Stimulated activated CD4-positive, alpha-beta T cell treated with anti-CD3 and anti-CD28 coated beads, TNF-alpha, amount 100 ng/mL, for 24 hours (primary cell): ENCODE results near the gene RASGRP4.

Source experiments
- DNase-seq, 3 experiments: peaks; one replicate each; pipeline ENCODE4 v3.0.0-alpha.2; 2020; ENCODE audit warnings: low read depth in 3 of 3

Gene RASGRP4

DNA sequence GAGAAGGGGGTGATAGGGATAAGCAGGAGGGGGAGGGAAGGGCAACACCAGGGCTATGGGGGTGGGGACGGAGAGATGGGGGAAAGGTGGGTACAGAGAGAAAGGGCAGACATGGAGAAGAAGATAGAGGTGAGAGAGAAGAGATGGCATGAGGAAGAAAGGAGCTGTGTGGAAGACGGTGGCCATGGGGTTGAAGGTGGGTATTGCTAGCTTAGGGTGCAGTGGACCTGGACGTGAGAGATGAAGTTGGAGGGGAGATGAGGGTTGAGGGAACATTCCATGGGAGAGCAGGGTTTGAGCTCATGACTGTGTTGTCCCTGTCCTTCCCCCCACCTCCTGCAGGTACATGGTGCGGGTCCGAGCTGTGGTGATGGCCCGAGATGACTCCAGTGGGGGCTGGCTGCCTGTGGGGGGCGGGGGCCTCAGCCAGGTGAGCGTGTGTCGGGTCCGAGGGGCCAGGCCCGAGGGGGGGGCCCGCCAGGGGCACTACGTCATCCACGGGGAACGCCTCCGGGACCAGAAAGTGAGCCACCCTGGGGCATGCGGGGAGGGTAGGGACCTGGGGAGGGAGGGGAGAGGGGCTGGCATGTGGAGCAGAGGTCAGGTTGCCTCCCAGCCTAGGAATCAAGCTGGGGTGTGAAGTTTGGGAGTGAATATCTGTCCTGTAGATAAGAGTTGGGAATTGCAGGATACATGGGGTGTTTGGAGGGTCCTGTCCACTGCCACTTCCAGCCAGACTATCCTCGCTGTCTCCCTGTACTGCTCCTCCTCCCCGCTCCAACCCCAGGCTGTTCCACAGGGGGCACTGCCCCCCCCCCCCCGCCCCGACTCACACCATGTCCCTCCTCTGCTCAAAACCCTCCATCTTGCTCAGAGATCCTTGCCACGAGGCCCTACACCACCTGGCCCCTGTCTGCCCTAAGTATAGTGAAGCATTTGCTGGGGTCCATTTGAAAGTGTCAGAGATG is 35.8 kb downstream of the RASGRP4 start:
- no peak for DNase-seq

DNA sequence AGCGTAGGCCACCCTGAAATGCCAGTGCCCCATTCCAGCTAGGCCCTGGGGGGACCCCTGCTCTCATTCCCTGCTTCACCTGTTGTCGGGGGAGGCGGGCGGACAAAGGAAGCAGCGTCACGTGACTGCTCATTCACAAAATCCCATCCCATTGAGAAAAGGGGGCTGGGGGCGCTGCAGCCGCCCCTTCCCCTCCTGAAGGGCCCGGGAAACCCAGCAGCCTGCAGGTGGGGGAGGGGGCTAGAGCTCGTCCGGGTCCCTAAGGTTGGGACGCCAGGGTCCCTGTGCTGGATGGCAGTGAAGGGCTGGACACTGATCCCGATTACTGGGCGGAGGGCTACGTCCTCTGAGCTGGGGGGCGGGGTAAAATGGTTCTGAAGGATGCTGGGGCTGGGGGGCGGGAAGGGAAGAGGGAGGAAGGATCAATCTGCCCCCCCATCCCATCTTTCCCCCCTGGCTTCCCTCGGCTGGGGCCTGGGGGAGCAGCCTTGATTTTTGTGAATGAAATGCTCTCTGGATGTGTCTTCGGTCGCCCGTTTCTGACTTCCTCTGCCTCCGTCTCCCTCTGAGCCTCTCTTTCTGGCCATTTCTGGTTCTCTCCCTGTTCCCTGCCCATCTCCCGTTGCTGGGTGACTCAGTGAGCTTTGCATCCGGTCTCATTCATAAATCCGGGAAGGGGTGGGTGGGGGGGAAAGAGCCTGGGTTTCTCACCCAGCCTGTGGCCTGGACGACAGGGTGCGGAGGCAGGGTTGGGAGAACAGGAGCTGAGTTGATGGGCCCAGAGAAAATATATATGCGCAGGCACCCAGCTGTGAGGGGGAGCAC is 36.7 kb downstream of the RASGRP4 start:
- no peak for DNase-seq

DNA sequence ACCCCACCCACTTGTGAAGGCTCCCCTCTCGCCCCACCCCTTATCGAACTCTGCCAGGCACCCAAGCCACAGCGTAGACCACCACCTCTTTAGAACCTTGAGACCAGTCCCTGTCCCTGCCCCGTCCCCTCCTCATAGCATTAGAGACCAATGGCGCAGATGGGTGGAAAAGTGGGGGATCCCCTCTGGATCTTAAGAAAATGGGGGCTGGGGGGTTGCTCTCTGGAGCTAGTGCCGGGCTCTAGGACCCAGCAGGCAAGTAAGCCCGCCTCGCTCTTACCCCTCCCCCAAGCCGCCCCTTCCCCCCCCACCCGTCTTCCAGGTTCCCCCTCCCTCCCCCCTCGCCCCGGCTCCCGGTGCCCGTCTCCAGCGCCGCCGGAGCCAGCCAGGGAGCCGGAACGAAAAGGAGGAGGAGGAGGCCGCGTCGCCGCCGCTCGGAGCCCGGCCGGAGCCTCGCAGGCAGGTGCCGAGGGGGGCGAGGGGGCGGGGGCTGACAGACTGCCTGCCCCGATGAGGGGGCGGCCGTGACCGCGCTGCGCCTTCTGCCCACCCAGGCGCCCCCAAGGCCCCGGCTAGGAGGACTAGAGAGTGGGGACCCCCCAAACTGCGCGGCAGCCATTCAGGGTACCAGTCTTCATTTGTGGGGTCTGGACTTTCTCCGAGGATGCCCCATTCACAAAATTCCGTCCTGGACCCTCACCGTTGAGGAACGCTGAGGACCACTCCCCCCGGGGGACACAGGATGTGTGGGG is 37.5 kb downstream of the RASGRP4 start, which contains the start of gene SPRED3:
Gene SPRED3, plus strand, starts transcription at position 349 of the 752 bp plus-strand sequence. CDS start 1,606 bp downstream, outside the sequence.
- no peak for DNase-seq

DNA sequence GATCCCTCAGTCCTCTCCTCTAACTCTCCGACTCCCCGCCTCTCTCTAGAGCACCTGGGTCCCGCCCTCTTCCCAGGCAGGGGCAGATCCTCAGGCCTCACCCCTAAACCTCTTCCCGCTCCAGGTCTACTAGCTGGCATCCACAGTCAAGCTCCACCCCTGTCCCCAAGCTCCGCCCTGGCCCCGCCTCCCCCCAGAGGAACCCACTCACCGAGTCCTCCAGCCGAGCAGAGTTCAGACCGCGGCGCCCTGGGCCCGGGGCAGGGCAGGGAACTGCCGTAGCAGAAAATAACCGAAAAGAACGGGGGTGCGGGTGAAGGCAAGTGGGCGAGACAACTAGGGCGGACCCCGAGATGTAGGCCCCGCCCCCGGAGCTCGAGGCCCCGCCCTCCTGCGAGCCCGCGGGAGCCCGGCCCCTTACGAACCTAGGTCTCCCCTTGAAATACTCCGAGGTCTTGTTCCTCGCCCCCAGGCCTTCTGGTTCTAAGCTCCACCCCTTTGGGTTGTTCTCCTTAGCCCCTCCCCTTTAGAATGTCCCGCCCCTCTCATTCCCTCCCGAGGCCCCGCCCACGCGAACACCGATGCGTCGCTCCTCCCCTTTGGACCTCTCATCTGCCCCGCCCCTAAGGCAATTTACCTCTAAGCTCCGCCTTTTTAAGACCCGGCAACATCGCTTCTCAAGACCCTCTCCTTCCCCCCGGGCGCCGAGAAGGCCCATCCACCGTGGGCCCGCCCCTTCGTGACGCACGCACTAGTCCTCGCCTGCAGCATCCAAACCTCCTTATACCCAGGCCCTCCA is 38.3 kb downstream of the RASGRP4 start, which contains the start of gene GGN:
Gene GGN, minus strand, starts transcription at position 485 of the 799 bp plus-strand sequence. CDS start 773 bp downstream, outside the sequence.
- DNase-seq: peak; percentile 60 to 80 (median 65)

DNA sequence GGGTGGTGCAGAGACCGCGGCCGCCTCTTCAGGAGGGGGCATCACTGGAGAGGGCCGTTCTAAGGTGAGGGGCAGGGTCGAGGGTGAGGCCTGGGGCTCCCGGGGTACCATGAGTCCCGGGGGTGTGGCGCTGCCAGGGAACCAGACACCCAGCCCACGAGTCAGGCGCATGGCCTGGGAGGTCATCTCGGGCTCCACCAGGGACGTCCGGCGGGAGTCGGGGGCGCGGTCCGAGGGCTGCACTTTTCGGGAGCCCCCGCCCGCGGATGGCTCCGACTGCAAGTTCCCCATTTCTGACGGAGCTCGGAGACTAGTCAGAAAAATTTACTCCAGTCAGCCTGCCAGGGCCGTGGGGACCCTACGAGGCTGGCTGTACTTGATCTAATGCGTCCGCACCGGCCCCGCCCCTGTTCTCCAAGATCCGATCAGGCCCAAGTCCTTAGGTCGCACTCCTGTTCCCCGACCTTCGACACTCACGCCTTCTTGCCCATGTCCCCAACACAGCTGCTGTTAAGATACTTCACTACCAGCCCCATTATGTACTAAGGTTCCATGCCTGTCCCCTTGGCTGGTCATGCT is 39.0 kb downstream of the RASGRP4 start:
- no peak for DNase-seq

DNA sequence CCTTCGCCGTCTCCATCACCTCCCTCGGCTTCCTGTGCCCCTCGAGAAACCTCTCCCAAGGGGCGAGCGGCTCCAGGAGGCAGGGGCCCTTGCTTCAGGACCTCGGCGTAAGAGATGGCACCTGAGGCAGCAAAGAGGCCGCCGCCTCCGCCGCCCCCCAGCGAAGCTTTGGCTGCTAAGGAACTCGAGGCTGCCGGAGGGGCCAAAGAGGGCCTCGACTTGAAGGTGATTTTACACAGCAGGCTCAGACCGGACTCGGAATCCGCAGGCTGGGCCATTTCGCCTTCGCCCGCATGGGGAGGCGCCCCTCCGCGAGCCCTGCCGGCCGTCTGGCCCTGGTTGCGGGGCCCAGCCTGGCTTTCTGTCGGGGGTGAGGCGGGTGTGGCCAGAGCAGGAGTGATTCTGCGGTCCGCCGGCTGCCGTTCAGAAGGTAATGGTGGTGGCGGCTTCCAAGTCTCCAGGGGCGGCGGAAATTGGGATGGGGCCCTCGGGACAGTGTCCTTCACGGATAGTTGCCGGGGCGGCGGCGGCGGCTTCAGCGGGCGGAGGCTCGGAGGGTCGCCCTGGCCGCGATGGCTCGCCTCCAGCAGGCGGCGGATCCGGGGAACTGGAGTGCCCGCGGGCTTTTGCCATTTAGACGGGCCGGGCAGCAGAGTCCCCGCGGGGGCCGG is 39.6 kb downstream of the RASGRP4 start:
- no peak for DNase-seq

DNA sequence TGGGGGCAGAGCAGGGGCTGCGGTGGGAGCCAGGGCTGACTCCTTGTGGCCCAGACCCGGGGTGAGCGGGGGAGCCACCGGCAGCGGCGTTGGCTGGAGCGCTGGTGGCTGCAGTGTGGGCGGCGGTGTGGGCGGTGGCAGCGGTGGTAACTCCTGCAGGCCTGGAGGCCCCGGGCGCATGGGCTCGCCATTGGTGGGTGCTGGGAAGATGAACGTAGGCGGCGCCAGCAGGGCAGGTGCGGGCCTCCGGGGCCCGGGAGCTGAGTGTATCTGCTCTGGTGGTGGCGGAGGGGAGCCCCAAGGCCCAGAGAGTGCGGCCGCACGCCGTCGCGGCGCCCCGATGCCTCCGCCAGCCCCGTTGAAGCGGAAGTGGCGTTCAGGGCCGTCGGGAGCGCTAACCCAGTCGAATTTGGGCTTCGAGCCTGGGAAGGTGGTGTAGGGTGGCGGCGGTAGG is 40.2 kb downstream of the RASGRP4 start:
- no peak for DNase-seq

DNA sequence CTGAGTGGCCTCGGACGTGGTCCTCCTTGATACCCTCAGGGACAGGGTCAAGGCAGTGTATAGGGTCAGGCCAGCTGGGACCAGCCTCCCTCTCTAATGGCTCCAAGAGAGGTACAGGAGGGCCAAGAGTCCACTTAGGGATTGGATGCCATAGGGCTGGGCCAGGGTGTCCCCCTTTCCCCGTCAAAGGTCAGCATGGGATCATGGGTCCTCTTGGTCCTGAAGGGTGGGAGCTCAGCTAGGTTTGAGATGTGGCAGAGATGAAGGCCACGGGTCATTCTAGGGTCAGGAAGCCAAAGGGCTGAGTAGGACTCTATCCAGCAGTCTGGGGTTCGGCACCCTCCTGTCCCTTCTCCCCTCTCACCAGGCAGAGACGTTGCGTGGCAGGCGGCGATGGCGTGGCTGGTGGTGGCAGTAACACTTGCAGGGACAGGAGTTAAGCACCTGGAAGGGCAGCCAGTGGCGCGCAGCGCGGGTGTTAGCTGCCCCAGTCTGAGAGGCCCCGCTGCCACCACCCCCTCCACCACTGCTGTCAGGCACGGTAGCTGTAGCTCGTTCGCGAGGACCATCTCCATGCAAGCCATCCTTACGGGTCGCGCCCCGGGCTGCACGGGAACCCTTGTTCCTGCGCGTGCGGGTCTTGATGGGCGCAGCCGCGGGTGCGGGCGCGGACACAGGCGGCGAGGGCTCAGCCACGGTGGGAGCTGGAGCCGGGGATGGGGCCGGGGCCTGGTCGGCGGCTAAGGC is 40.8 kb downstream of the RASGRP4 start:
- no peak for DNase-seq

DNA sequence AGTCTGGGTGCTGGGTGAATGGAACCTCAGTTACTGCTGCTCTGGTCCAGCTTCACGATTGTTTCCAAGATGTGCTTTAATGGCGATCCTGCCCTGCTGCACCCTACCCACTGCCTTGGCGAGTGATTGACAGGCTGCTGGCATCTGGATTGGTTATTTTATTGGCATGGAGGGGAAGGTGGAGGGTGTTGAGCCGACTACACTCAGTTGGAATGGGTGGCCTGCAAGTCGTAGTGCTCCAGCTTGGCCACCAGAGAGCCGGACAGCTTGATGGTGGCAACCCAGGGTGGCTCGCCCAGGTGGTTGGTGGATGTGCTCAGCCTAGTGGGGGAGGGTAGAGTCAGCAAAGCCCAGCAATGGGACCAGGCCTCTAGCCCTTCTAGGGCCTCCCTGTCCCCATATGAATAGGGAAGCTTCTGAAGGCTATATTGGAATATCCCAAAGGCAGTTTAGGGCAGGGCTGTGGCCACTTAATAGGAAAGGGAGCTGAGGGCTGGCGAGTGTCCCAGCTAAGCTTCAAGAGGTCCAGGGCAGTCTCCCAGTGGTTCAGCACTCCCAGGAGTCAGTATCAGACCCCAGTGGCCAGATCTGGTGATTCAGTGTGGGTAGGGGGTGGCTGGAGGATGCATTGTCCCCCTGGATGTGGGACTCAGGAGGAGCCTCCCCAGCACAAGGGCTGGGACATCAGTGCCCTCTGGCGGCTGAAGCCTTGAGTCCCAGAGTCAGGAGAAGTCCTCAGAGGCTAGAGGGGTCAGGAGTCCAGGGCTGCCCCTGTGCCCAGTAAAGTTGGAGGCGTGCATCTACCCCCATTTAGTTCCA is 41.6 kb downstream of the RASGRP4 start:
- no peak for DNase-seq

DNA sequence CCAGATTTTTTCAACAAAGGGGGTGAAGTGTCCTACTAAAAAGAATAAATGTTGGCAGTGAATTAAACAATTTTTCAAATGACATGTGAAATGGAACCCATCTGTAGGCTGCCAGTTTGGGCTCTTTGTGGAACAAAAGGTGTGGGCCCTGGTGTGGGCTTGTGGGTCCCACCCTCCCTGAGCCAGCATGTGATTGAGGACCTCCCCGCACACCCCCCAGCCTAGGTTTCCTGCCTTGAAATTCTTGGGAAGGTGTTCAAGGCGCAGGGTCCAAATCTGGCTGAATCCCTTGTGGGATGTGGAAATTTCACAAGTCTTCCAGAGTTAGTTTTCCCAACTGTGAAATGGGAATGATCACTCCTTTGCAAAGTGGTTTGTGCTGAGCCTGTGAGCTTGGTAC is 42.3 kb downstream of the RASGRP4 start:
- no peak for DNase-seq

DNA sequence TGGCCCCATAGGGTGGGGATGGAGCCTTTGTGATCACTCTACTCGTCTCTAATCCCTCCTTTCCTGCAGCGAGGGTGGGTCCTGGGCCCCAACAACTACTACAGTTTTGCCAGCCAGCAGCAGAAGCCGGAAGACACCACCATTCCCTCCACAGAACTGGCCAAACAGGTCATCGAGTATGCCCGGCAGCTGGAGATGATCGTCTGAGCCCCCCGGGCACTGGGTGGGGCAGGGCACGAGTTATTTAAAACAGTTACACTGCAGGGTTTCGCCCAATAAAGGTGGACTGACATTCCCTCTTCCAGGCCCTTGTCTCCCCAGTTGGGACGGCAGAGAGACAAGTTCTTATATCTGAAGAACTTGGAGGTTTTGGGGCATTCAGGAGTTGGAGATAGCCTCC is 42.8 kb downstream of the RASGRP4 start:
- no peak for DNase-seq

DNA sequence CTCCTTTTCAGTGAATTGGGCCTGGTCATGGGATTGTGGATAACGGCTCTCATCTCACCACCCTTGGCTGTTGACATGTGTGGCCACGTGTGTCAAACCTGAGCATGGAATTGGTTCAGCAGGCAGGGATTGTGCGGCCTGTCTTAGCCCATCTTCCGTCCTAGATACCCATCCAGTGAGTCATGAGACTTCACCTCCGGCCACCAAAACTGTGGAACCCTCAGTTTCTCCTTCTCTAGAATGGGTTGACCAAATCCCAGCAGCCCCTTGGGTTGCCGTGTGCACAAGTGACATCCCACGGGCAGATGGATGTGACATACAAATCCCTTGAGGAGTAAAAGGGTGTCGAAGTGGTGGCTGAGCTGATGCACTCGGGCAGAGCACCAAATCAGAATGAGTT is 44.9 kb downstream of the RASGRP4 start:
- no peak for DNase-seq

DNA sequence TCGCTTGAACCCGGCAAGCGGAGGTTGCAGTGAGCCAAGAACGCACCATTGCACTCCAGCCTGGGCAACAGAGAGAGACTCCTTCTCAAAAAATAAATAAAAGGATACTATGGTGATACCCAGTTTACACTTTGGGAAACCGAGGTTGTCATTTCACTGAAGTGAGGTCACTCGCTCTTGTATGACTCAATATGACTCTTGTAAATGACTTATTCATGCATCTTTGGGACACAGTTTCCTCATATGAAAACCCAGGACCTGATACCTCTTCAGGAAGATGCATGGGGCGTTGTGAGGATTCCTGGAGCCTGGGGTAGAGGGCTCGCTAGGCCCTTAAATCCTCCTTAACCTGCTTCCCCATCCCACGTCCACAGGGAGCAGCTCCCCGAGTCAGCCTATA is 47.2 kb downstream of the RASGRP4 start:
- no peak for DNase-seq

DNA sequence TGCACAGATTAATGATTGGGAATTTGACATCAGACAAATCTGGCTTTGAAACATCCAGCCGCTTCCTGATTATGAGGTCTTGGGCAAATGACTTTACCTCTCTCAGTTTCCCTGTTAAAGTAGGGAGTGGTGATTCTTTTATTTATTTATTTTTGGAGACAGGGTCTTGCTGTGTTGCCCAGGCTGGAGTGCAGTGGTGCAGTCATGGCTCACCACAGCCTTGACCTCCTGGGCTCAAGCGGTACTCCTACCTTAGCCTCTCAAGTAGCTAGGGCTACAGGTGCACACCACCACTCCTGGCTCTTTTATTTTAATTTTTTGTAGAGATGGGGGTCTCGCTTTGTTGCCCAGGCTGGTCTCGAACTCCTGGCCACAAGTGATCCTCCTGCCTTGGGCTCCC is 49.0 kb downstream of the RASGRP4 start:
- no peak for DNase-seq

DNA sequence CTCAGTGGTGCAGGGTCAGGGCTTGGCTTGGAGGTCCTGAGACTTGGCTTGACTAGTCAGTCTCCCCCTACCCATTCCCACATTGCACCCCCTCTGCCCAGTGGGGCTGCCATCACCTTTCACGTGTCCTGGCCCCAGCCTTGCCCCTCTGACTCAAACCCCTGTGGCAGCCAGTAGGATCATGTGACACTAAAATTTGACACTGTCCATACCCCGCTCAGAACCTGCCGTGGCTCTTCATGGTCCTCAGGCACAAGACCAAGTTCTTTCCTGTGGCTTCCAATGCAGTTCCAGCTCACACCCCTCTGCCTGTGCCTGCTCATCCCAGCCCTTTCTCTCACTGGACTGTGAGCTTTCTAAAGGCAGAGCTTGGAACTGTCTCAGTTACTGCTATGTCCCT is 49.4 kb downstream of the RASGRP4 start:
- DNase-seq: no peak

DNA sequence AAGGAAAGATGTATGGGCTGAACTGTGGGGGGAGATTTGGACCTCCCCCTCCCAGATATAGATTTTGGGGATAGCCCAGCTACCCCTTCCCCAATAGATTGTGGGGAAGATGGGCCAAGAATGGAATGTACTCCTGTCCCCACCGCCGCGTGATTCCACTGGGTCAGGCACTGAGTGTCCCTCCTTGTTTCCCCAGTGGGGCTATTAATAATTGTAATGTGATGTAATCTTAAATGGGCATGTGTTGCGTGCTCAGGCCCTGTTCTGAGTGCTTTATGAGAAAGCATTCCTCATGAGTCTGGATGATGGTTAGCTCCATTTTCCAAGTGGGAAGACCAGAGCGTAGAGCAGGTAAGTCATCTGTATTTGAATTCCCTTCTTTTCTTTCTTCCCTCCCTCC is 50.3 kb downstream of the RASGRP4 start:
- DNase-seq: no peak

DNA sequence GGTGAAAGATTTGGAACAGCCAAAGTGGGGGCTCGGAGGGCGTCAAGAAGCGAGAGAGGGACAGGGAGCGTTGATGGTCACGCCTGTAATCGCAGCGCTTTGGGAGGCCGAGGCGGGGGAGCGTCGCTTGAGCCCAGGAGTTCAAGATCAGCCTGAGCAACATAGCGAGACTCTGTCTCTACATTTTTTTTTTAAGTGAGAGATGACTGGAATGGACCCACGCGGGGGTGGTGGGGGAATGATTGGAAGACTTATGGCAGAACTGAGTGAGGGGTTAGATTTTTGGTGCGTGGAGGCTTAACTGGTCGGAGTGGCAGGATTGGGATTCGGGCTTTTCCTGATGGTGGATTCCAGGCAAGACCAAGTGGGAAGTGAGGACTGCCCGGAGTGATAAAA is 50.9 kb downstream of the RASGRP4 start:
- DNase-seq: no peak
